Ovary (tissue), 10 donors: ENCODE results near the gene SAMD15. TPM values are rescaled to one million over a fixed set of nuclear protein-coding genes. Genes with fewer than 3 reads are reported as not detected.
"Not testable (repeated sequence)": the region's sequence is repeated elsewhere in the genome, so short reads cannot be mapped to it uniquely, and the experiment has no call there.

ENCODE experiments used
- DNase-seq, 5 donors: peaks; one replicate each; pipeline ENCODE4 v3.0.0-alpha.2; 2019 to 2020
- H3K27ac ChIP-seq, 2 donors: fragments of 200-600 bp; one replicate each; pipeline versions ENCODE4 v1.5.1 to v1.8.0; 2019 to 2022
- H3K27me3 ChIP-seq: fragments of 200-600 bp; one replicate; pipeline ENCODE4 v1.8.0; 2022
- H3K36me3 ChIP-seq: fragments of 200-600 bp; sonication (generic); one replicate; pipeline ENCODE4 v1.5.1; 2019
- H3K4me1 ChIP-seq: one replicate; pipeline ENCODE4 v1.8.1; 2013; ENCODE audit warnings: mild to moderate bottlenecking, moderate library complexity; ENCODE audit not compliant: insufficient read depth
- H3K4me3 ChIP-seq: fragments of 200-600 bp; sonication (generic); one replicate; pipeline ENCODE4 v1.5.1; 2017
- H3K9me3 ChIP-seq, 2 donors: fragments of 200-600 bp in 1 of 2; sonication (generic) in 1 of 2; one replicate each; pipeline versions ENCODE4 v1.5.1 to v1.8.1; 2013 to 2019; ENCODE audit warnings: mild to moderate bottlenecking in 1 of 2, moderate library complexity in 1 of 2
- EP300 ChIP-seq: sonication (generic); formaldehyde crosslinking; IDR thresholded peaks from one replicate; pipeline ENCODE4 v1.6.1; 2017; ENCODE audit warnings: antibody characterized with exemption
- POLR2A ChIP-seq: fragments of 450-650 bp; IDR thresholded peaks from one replicate; pipeline ENCODE4 v1.6.1; 2017; ENCODE audit warnings: antibody characterized with exemption, mild to moderate bottlenecking, moderate library complexity
- WGBS, 3 donors: extraction: QIAGEN DNeasy Blood & Tissue Kit in 1 of 3; methylation state at CpG; one replicate each; pipeline versions ENCODE4 v1.1.5 to v1.1.7; 2013 to 2017; 5-methylcytosine and 5-hydroxymethylcytosine counted together
- intact Hi-C, 4 donors: fragments of 100-400 bp; cut with DNase I; formaldehyde crosslinking; loops; one replicate each; pipeline versions ENCODE4 v1.11.0 to v1.15.1; 2022 to 2023
- long read RNA-seq, 3 donors: library from polyadenylated mRNA in 2 of 3; unstranded in 2 of 3; transcript quantifications; one replicate each; pipeline ENCODE4 v2.0.0 and lab custom pipeline, GENCODE V29; 2021 to 2026
- polyA plus RNA-seq, 2 donors: library from polyadenylated mRNA; stranded (reverse); fragments of 200-250 nt in 1 of 2; fragments of 350-450 nt in 1 of 2; fragmentation: Illumina TruSeq in 1 of 2; extraction: RNeasy Lipid Tissue Mini Kit (QIAGEN cat#74804) in 1 of 2; gene quantifications; one replicate each; pipeline ENCODE4 v1.2.3, GENCODE V29; 2013 to 2014
- total RNA-seq, 7 donors: library from RNA; depleted of rRNA in 2 of 7; stranded (reverse); fragments of >200 nt in 2 of 7; fragmentation: NEBNext Ultra II Directional in 3 of 7; extraction: Animal tissue kit (Norgen Biotek cat#: 25700) in 3 of 7; gene quantifications; one replicate each; pipeline versions ENCODE4 v1.1.0 to v1.2.4, GENCODE V29; 2016 to 2023
- TF ChIP-seq, protein P1 (sequence below), 3 donors: fragments of 450-650 bp in 2 of 3; fragments of 200-600 bp in 1 of 3; IDR thresholded peaks; one replicate each; pipeline versions ENCODE4 v1.5.1 to v1.8.0; 2016 to 2022; ENCODE audit warnings: antibody characterized with exemption in 3 of 3, mild to moderate bottlenecking in 1 of 3
- donor health status: DM: no; HTN: no; CAD: no; lungs with moderate emphysema.
- donor health status: DM: no; HTN: no; CAD: no.
- donor health status: Bipolar disorder and iron deficiency.
- donor health status: DM: yes; HTN: yes; CAD: no.
- donor health status: DM: no; HTN: no; CAD: no.
- donor health status: DM: yes; HTN: yes; CAD: no.

SAMD15 gene
- 1 to 10 TPM in 5 of 7 donors, under 1 TPM in 2; 0.12 to 3.2 (median 1.4) TPM for total RNA-seq
- 1 to 10 TPM in 1 of 2 donors, under 1 TPM in 1; 0.27 to 2.2 TPM for polyA plus RNA-seq
- long read RNA-seq, donor 1, partial matches to known transcripts = 0 of 1 reads
- long read RNA-seq, donor 1, other reads (novel, unspliced or antisense) = 1 of 1 reads
- long read RNA-seq, donor 2, partial matches to known transcripts = 0 of 1 reads
- long read RNA-seq, donor 2, other reads (novel, unspliced or antisense) = 0 of 1 reads
- long read RNA-seq, donor 3 = 0 reads

- H3K4me1 ChIP-seq = peaks cover 5% of the 10 kb centered on the region
- no peaks in the 10 kb centered on the region for H3K36me3 ChIP-seq
- H3K27ac ChIP-seq = peak within 1 kb of the TSS; percentile 60 to 83
- H3K27me3 ChIP-seq = no peaks in the 10 kb centered on the region
- WGBS, 3 donors = 0 to 1% (median 0%) methylated on average over 40 to 69 of the region's 69 CpGs
- intact Hi-C loops = no loop called here
- H3K4me3 ChIP-seq = peak within 1 kb of the TSS; percentile 91
- TF ChIP-seq, protein P1, sequence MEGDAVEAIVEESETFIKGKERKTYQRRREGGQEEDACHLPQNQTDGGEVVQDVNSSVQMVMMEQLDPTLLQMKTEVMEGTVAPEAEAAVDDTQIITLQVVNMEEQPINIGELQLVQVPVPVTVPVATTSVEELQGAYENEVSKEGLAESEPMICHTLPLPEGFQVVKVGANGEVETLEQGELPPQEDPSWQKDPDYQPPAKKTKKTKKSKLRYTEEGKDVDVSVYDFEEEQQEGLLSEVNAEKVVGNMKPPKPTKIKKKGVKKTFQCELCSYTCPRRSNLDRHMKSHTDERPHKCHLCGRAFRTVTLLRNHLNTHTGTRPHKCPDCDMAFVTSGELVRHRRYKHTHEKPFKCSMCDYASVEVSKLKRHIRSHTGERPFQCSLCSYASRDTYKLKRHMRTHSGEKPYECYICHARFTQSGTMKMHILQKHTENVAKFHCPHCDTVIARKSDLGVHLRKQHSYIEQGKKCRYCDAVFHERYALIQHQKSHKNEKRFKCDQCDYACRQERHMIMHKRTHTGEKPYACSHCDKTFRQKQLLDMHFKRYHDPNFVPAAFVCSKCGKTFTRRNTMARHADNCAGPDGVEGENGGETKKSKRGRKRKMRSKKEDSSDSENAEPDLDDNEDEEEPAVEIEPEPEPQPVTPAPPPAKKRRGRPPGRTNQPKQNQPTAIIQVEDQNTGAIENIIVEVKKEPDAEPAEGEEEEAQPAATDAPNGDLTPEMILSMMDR (IDR thresholded peaks at IDR 0.05) = peak in 2 of 3 donors; percentile 20 to 22
- TF ChIP-seq POLR2A = no peak
- no peak for TF ChIP-seq EP300
- H3K9me3 ChIP-seq = no peaks in the 10 kb centered on the region
- peak; percentile 75 to 91 (median 84) for DNase-seq
Measured at GRCh38 chr14:77376771-77377501, at the start of gene SAMD15, which contains the start of gene TMED8. TSS of gene SAMD15 (plus strand) at chr14:77377379. CDS start at chr14:77377419, 40 bp downstream. TSS of gene TMED8 (minus strand) at chr14:77377094. CDS start at chr14:77377053, 41 bp downstream.

DNA sequence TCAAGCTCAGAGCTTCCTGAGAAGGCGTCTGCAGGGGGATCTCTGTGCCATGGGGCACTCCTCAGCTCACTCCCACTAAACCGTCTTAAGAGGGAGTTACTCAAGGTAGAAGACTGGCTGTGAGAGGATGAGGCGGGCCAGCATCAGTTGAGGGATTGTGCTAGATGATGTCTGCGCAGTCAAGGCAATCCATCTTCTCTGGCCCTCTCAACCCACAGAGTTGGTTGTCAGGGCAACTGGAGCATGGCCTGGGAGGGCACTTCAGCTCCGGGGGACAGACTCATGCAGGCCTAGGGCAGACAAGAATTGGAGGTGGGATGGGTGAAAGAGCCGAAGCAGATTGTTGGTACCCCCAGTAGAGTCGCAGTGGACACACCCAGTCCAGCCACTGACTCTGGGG is 47.3 kb upstream of the SAMD15 start:
- 68 to 83% (median 72%) methylated on average over 7 of the region's 7 CpGs for WGBS, 3 donors
- Histone ChIP-seq H3K27ac (no peak overlapping the region), H3K9me3 (no peaks in the 10 kb centered on the region), H3K36me3 (no peaks in the 10 kb centered on the region), H3K4me1 (no peaks in the 10 kb centered on the region), H3K4me3 (no peak overlapping the region), H3K27me3 (no peaks in the 10 kb centered on the region)
- no peak for TF ChIP-seq POLR2A
- intact Hi-C loops = loop anchor here in 1 of 4 donors (10.0 kb wide), 1 partner anchor 125 kb away; the partner anchor contains the start of genes AHSA1 and VIPAS39
- DNase-seq = no peak

DNA sequence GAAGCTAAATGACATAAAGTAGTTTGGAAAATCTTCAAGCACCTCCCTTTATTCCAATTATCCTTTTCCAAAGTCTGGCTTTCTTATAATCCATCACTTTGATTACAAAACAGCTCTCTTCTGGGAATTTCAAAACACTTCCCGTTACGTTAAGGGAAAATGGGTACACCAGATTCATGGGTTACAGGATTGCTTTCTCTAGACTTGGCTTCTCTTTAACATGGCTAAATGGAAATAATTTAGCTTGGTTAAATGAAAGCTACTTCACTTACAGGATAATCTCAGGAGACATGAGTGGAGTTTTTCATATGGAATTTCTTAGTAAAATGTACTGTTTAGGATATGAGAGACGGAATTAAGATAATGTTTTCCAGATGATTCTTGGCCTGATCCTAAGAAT is 41.6 kb upstream of the SAMD15 start:
- H3K4me3 ChIP-seq = no peak overlapping the region
- no peak for DNase-seq
- no peaks in the 10 kb centered on the region for H3K9me3 ChIP-seq
- intact Hi-C loops = no loop called here
- TF ChIP-seq, protein P1 (IDR thresholded peaks at IDR 0.05) = no peak
- TF ChIP-seq POLR2A = no peak
- TF ChIP-seq EP300 = no peak
- H3K36me3 ChIP-seq = no peaks in the 10 kb centered on the region
- no peaks in the 10 kb centered on the region for H3K4me1 ChIP-seq
- no peaks in the 10 kb centered on the region for H3K27me3 ChIP-seq
- WGBS, 3 donors = 89 to 95% (median 91%) methylated on average over 3 of the region's 3 CpGs
- no peak overlapping the region for H3K27ac ChIP-seq

DNA sequence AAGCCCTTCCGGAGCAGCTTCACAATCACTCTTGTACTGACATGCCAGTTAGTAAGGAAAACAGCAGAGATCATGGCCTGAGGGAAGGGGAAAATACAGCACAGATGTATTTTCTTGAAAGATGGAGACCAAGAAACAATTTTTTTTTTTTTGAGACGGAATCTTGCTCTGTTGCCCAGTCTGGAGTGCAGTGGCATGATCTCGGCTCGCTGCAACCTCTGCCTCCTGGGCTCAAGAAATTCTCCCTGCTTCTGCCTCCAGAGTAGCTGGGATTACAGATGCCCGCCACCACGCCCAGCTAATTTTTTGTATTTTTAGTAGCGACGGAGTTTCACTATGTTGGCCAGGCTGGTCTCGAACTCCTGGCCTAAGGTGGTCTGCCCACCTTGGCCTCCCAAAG is 39.9 kb upstream of the SAMD15 start:
- WGBS, 3 donors = 95 to 97% (median 96%) methylated on average over 9 of the region's 9 CpGs
- DNase-seq, H3K9me3 ChIP-seq, intact Hi-C loops, H3K4me3 ChIP-seq, H3K4me1 ChIP-seq, H3K27me3 ChIP-seq, H3K36me3 ChIP-seq, H3K27ac ChIP-seq: not testable (repeated sequence)

GRCh38 chr14:77337880-77338279 is 39.3 kb upstream of the SAMD15 start:
- intact Hi-C loops = no loop called here
- TF ChIP-seq POLR2A (no peak), EP300 (no peak)
- TF ChIP-seq, protein P1 (IDR thresholded peaks at IDR 0.05) = no peak
- Histone ChIP-seq H3K27me3 (no peaks in the 10 kb centered on the region), H3K4me3 (no peak overlapping the region), H3K36me3 (no peaks in the 10 kb centered on the region), H3K9me3 (no peaks in the 10 kb centered on the region), H3K4me1 (no peaks in the 10 kb centered on the region), H3K27ac (no peak overlapping the region)
- WGBS, 3 donors = 87 to 92% (median 92%) methylated on average over 3 of the region's 3 CpGs
- no peak for DNase-seq
